HepG2 (cell line): ENCODE measurements around the gene NEIL1.

ENCODE experiments used
- CBFB ChIP-seq: sonication (generic); formaldehyde crosslinking; IDR thresholded peaks from 2 replicates; pipeline ENCODE4 v1.4.0; 2020; ENCODE audit warnings: missing genetic modification reagents
- CEBPB ChIP-seq: IDR thresholded peaks from 2 replicates; pipeline ENCODE4 v1.6.1; 2011; ENCODE audit warnings: low read depth, low read length, improper control_type of control experiment, borderline replicate concordance
- CREB1 ChIP-seq, 2 experiments: fragments of 450-650 bp in 1 of 2; IDR thresholded peaks; 2 replicates each; pipeline ENCODE4 v1.6.1; 2016 to 2017; ENCODE audit warnings: control low read depth in 1 of 2, mild to moderate bottlenecking in 1 of 2, missing compliant biosample characterization in 1 of 2, missing genetic modification characterization in 1 of 2
- CTCF ChIP-seq: sonication (generic); formaldehyde crosslinking; IDR thresholded peaks from 2 replicates; pipeline ENCODE4 v1.5.0; 2020; ENCODE audit warnings: mild to moderate bottlenecking, missing genetic modification reagents, moderate library complexity
- FOSL1 ChIP-seq: sonication (generic); formaldehyde crosslinking; IDR thresholded peaks from 2 replicates; pipeline ENCODE4 v1.9.0; 2021; ENCODE audit warnings: missing genetic modification reagents, borderline replicate concordance
- FOXA3 ChIP-seq: IDR thresholded peaks from 2 replicates; pipeline ENCODE4 v1.6.1; 2016; ENCODE audit warnings: missing genetic modification reagents, missing compliant biosample characterization
- PCBP2 ChIP-seq: fragments of 200-400 bp; formaldehyde crosslinking; optimal IDR thresholded peaks from 2 replicates; pipeline ENCODE3; 2018; ENCODE audit warnings: low read length, low read depth; ENCODE audit not compliant: poor library complexity, severe bottlenecking
- POLR2A ChIP-seq, 2 experiments: IDR thresholded peaks; 2 replicates each; pipeline ENCODE4 v1.6.1; 2011; ENCODE audit warnings: low read depth in 2 of 2, low read length in 2 of 2, mild to moderate bottlenecking in 1 of 2, moderate library complexity in 1 of 2; ENCODE audit not compliant: insufficient read depth in 1 of 2
- RAD21 ChIP-seq: fragments of 450-650 bp; formaldehyde crosslinking; IDR thresholded peaks from 2 replicates; pipeline ENCODE4 v1.5.0; 2020; ENCODE audit warnings: mild to moderate bottlenecking
- RFX5 ChIP-seq: IDR thresholded peaks from 2 replicates; pipeline ENCODE4 v1.6.1; 2011; ENCODE audit warnings: low read depth, low read length, improper control_type of control experiment
- ZNF33A ChIP-seq: sonication (generic); formaldehyde crosslinking; IDR thresholded peaks from 2 replicates; pipeline ENCODE4 v1.5.1; 2020; ENCODE audit warnings: missing genetic modification reagents, mild to moderate bottlenecking, moderate library complexity, borderline replicate concordance
- ZNF512 ChIP-seq: sonication (generic); formaldehyde crosslinking; IDR thresholded peaks from 2 replicates; pipeline ENCODE4 v1.4.0; 2020; ENCODE audit warnings: mild to moderate bottlenecking, missing genetic modification reagents
- TF ChIP-seq, protein P1 (sequence below): IDR thresholded peaks from 2 replicates; pipeline ENCODE4 v1.6.1; 2016; ENCODE audit warnings: low read depth
- TF ChIP-seq, protein P2 (sequence below), 2 experiments: sonication (generic) in 1 of 2; formaldehyde crosslinking in 1 of 2; IDR thresholded peaks; 2 replicates each; pipeline versions ENCODE4 v1.4.0 to v1.6.1; 2018 to 2020; ENCODE audit warnings: missing genetic modification reagents in 2 of 2, borderline replicate concordance in 1 of 2, low read depth in 1 of 2, mild to moderate bottlenecking in 1 of 2, missing biosample characterization in 1 of 2

DNA sequence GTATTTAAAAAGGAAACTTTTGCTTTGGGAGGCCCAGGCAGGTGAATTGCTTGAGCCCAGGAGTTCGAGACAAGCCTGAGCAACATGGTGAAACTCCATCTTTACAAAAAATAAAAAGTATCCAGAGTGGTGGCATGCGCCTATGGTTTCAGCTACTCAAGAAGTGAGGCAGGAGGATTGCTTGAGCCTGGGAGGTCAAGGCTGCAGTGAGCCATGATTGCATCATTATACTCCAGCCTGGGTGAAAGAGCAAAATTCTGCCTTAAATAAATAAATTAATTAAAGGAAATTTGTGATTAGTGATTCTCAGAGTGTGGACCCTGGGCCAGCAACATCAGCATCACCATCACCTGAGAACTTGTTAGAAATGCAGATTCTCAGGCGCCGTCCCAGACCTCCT lies 20.9 kb upstream of the NEIL1 start:
- no peak for TF ChIP-seq ZNF512 (CRISPR knock-in tag)
- no peak for TF ChIP-seq RAD21 (CRISPR knock-in tag)
- no peak for TF ChIP-seq CBFB (CRISPR knock-in tag)
- no peak for TF ChIP-seq ZNF33A
- peak; percentile 15; the same call in 1 of the 2 replicates for TF ChIP-seq CEBPB
- no peak for TF ChIP-seq FOSL1 (CRISPR knock-in tag)
- TF ChIP-seq, protein P1, sequence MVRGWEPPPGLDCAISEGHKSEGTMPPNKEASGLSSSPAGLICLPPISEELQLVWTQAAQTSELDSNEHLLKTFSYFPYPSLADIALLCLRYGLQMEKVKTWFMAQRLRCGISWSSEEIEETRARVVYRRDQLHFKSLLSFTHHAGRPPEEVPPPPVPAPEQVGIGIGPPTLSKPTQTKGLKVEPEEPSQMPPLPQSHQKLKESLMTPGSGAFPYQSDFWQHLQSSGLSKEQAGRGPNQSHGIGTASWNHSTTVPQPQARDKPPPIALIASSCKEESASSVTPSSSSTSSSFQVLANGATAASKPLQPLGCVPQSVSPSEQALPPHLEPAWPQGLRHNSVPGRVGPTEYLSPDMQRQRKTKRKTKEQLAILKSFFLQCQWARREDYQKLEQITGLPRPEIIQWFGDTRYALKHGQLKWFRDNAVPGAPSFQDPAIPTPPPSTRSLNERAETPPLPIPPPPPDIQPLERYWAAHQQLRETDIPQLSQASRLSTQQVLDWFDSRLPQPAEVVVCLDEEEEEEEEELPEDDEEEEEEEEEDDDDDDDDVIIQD (CRISPR knock-in tag) = no peak
- no peak for TF ChIP-seq RFX5
- TF ChIP-seq PCBP2 = no peak
- TF ChIP-seq FOXA3 (CRISPR knock-in tag) = no peak
- TF ChIP-seq, protein P2, sequence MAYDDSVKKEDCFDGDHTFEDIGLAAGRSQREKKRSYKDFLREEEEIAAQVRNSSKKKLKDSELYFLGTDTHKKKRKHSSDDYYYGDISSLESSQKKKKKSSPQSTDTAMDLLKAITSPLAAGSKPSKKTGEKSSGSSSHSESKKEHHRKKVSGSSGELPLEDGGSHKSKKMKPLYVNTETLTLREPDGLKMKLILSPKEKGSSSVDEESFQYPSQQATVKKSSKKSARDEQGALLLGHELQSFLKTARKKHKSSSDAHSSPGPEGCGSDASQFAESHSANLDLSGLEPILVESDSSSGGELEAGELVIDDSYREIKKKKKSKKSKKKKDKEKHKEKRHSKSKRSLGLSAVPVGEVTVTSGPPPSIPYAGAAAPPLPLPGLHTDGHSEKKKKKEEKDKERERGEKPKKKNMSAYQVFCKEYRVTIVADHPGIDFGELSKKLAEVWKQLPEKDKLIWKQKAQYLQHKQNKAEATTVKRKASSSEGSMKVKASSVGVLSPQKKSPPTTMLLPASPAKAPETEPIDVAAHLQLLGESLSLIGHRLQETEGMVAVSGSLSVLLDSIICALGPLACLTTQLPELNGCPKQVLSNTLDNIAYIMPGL (CRISPR knock-in tag; IDR thresholded peaks at IDR 0.05; ENCODE audit: borderline replicate concordance in 1 of 2, low read depth in 1 of 2) = no peak
- TF ChIP-seq POLR2A (IDR thresholded peaks at IDR 0.05; ENCODE audit: insufficient read depth in 1 of 2, low read depth in 2 of 2, low read length in 2 of 2) = no peak
- TF ChIP-seq CREB1 (IDR thresholded peaks at IDR 0.05) = no peak
- no peak for TF ChIP-seq CREB1 (CRISPR knock-in tag; IDR thresholded peaks at IDR 0.05)
- no peak for TF ChIP-seq CTCF (CRISPR knock-in tag)
